NCI-H146 (cell line): ENCODE measurements around the gene ADAMTS8.
"Not testable (repeated sequence)": the region's sequence is repeated elsewhere in the genome, so short reads cannot be mapped to it uniquely, and the experiment has no call there.

Experiments
- DNase-seq: peaks from one replicate; lab custom pipeline; 2025; lab: John Stamatoyannopoulos, UW

Gene ADAMTS8

GRCh38 chr11:130438401-130439159 is 10.2 kb upstream of the ADAMTS8 start:
- not testable (repeated sequence) for DNase-seq

DNA sequence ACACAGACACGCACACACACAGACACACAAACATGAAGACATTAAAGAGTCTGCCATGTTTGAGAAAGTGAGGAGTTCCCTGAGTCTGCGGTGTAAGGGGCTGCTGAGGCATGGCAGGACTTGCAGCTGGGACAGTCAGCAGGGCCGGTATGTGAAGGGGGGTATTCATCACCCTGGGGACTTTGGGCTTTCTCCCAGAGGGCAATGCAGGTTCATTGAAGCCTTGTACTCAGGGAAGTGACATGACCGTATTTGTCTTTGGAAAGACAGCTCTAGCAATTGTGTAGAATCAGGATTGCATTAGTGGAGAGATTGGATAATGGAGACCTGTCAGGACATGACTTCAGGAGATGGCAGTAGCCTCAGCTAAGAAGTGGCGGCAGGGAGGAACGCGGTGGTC is 9.4 kb upstream of the ADAMTS8 start:
- no peak for DNase-seq

DNA sequence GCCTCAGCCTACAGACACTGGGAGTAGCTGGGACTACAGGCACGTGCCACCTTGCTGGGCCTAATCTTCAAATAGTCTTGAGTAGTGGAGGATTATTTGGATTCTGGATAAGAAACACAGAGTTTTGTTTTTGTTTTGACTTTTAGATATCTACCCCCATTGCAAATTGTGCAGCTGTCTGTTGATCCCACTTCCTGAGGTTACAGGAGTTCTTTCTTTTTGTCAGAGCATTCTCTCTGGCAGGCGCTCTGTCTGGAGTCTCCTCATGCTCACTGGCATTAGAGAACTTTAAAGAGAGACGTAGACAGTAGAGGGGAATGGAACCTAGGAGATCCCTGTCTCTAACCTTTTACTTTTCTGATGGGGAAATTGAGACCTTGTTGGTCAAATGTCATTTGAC is 7.8 kb upstream of the ADAMTS8 start:
- no peak for DNase-seq

DNA sequence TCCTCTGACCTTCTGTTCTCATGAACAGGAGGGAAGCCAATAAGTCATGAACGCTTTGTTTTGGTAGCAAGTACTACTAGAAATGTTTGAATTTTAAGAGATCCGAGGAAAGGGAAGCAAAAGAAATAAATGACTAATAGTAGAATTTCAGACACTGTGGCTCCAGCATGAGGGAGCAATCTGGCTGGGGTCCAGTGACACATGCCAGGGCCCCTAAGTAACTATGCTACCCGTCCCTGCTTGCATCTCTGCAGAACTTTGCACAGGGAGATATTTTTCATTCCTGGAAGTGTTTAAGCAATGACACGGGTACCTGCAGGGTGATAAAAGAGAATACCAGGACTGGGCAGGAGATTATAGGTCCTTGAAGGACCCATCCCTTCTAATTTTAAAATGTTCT is 7.3 kb upstream of the ADAMTS8 start:
- DNase-seq, result no peak

DNA sequence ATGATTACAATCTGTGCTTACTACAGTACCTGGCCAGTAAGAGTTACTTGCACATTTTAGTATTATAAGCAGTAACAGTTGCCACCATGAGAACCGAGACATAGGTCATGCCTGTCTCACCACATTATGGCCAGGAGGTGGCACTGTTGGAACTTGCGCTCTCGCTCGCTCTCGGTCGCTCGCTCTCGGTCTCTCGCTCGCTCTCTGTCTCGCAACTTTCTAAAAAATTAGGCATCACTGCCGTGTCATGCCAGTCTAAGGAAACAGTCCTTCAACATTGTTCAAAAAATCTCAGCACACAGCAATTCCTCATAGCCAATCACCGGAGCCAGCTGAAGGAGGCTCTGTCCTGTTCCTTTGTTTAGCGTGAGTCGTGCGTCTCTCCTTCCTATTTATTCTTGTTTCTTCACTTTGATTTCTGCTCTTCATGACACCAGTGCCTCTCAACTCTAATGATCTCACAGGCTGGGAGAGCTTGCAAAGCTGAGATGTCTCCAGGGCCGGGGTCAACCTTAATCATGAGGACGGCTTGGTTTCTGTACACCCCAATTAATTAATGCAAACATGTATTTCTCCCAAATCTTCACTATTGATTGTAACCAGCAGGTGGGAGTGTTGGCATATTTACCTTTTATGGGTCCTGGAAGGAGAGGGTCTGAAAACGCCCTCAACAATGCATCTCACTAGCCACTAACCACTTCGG is 6.3 kb upstream of the ADAMTS8 start:
- DNase-seq, result peak; percentile 62

DNA sequence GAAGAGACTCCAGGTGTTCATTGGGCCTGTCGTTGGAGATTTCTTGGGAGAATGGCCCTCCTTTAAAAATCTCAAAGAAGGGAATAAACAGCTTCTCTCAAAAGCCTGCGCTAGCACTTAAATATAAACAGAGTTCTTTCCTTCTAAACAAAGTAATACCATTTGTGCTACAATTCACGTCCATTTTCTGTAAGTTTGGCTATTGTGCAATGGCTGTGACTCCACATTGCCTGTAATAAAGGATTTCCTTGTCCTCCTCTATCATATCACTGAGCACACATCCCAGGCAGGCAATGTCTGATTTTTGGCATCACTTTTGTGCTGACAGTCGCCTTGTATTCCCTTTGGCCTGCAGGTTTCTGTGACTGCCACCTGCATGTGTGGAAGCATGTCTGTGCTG is 4.9 kb upstream of the ADAMTS8 start:
- no peak for DNase-seq

DNA sequence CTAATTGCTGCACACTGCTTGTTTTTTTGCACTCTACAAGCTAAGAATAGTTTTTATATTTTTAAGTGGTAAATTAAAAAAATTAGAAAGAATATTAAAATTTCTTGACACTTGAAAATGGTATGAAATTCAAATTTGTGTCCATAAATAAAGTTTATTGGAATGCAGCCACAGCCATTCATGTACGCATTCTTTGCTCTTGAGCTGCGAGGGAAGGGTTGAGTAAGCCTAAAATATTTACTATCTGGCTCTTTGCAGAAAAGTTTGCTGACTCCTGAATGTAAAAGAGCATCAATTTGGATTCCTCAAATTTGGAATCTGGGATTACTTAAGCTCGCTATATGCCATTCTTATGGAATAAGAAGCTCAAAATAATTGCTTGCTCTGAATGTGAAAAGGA is 3.4 kb upstream of the ADAMTS8 start:
- DNase-seq, result no peak

DNA sequence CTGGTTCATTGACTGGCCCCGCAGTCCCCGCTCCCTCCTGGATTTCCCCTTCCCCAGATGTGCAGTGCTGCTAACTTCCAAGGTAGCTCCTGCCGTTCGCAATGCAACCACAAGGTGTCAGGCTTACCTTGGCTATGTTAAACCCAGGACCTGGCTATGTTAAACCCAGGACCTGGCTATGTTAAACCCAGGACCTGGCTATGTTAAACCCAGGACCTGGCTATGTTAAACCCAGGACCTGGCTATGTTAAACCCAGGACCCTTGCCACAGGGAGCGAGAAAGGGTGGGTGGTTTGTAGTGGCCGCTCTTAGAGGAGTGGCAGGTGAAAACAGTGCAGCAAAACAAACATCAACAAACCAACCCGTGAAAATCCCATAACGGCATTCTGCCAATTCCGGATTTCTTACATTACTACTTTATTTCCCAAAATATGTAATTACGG is 2.9 kb upstream of the ADAMTS8 start:
- DNase-seq, result peak; percentile 58

- DNase-seq, result no peak
These were observed 1.6 kb upstream of the ADAMTS8 start for GRCh38 chr11:130429983-130430382.

DNA sequence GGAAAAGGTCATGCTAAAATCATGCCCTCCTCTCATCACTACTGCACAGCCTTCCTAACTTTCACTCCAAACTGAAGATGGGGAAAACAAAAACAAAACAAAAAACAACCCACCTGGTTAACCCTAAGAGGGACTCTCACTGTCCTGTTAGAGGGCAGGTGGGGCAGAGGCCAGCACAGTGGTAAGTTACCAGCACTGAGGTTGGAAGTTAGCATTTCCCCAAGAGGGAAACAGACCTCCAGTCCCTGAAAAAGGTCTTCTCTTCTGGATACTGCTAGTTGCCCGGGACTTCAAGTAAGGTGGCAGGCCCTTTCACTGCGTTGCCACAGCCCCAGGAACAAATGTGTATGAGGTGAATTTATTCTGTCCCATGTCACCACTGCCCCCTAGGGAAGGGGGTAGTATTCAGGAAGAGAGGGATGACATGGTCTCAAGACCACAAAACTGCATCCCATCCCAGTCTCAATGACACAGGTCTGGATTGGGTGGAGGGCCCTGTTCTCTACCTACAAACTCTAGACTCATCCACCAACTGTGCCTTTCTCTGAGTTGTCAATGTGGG is 792 bp upstream of the ADAMTS8 start:
- no peak for DNase-seq

DNA sequence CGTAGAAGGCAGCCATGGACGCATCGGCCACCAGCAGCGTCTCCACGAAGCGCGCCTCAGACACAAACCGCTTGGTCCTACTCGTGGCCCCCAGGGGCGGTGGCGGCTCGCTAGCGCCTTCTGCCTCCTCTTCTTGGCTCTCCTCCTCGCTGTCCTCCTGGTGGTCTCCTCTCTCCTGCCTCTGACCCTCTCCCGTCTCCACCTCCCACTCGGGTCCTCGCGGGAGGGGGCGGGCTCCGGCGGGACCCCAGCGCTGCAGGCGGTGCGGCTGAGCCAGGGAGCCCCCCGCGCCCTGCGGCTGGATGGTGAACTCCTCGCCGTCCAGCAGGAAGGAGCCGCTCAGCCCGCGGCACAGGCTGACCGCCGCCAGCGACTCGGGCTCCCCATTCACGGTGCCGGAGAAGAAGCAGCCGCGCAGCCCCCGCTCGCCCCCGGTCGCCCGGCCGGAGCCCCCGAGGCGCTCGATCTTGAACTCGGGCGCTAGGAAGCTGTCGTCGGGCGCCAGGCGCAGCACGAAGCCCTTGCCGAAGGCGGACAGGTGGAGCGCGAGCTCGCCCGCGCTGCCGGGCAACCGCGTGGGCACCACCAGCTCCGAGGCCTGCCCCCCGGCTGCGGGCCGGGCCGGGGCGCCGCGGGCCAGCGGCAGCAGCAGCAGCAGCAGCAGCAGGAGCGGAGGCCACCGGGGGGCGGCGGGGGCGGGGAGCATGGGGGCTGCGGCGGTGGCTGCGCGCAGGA is 661 bp downstream of the ADAMTS8 start:
- DNase-seq, result peak; percentile 33

- no peak for DNase-seq
These were observed 1.5 kb downstream of the ADAMTS8 start for GRCh38 chr11:130426837-130427341.

- DNase-seq, result no peak
These were observed 2.1 kb downstream of the ADAMTS8 start for GRCh38 chr11:130426223-130426836.

GRCh38 chr11:130425156-130425555 is 3.3 kb downstream of the ADAMTS8 start:
- DNase-seq, result no peak

DNA sequence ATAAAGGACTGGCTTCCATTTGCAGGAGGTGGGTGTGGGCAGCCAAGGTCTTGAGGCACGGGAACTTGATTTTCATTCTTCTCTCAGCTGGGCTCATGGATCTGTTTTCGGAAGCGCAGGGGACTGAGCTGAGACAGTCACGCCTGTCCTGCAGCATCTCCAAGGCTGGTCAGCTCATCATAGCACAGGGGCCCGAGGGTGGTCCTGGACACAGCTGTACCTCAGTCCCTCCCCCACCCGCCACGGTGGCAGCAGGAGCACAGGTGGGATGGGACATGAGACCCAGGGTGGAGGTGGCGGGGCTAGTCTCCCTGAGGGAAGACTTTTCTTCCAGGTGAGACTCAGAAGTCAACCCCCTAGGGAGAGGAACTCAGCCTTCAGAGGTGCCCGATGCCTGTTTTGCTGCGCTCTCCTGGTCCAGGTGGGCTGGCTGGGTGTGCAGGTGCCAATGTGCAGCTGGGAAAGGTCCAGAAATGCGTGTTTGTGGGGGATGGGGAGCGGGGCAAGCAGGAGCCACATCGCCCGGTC is 3.7 kb downstream of the ADAMTS8 start:
- no peak for DNase-seq

GRCh38 chr11:130423541-130424142 is 4.8 kb downstream of the ADAMTS8 start:
- no peak for DNase-seq

DNA sequence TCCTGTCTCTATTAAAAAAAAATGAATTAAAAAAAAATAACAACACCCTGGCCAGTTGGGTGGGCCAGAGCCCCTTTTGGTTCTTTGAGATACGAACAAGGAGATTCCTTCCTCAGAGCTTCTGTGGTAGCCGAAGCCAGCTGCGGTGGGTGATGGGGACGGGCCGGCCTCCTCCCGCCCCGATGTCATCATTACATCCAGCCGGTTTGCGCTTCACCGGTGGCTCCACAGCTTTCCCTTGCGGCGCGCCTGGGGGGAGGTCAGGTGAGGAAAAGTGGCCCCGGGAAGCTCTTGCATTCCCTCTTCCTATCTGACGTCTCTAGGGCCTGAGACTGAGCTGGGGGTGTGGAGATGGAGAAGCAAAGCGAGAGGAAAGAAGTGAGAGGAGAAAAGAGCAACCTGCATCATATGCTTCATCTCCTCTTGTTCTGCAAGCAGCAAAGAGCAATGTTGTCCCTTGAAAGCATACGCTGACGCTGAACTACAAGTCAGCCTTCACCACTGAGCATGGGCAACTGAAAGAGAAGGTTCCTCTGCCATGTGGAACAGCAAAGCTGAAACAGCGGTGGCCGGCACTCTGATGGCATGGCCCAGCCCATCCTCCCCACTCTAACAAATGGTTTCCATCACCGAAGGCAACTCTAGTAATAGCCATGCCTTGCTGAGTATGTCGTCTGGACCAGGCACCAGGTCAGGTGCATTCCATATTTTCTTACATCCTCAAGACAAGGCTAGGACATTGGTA is 6.0 kb downstream of the ADAMTS8 start:
- no peak for DNase-seq

DNA sequence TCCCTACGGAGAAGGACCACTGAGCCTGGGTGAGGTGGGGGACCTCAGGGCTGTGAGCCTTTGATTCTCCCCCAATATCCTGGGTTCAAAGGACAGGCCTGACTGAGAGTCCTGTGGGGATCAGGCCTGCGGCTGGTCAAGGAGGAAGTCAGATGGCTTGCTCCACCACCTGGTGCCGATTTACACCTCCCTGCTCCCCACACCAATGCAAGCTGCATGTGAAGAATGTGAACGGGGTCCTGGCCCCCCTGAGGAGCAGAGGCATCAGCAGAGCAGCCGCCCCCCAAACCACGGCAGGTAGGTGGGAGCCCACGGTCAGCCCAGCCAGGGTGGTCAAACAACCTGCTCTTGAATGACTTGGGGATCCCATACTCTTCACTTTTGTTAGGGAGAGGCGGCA is 6.7 kb downstream of the ADAMTS8 start:
- no peak for DNase-seq

- DNase-seq, result no peak
These were observed 7.2 kb downstream of the ADAMTS8 start for GRCh38 chr11:130421199-130421585.

DNA sequence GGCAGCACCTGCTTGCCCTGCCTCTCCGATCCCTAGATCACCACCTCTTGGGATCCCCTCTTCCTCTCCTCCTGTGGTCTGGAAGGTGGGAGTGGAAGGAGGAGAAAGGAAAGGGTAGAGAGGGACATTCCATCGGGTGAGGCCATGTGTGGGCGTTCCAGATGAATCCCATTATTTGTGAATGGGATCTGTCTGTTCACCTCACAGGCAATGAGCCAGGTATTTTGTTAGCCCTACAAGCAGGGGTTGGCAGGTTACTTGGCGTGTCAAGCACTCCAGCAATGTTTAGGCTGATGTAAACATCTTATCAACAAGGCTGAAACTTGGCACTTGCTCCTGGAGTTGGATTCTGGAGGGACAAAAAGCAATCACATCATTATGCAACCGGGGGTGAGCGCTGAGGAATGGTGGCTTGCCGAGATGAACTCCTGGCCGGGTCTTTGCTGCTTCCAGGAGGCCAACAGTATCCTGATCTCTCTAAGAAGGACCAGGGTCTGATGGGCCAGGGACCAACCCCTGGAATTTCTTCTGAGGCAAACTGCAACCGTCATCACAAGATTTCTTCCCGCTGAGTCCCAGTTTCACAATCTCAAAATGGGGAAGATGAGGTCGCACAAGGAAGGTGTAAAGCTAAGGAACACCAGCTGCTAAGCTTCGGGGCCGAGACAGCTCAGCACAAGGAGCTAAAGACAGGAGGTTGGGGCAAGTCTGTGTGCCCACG is 7.8 kb downstream of the ADAMTS8 start:
- no peak for DNase-seq
